Hepatocyte (in vitro differentiated cells): Measurements from ENCODE around the gene COL19A1.

Source experiments
- EZH2phosphoT487 ChIP-seq: fragments of 200-600 bp; sonication (generic); IDR thresholded peaks from one replicate; pipeline ENCODE4 v1.6.1; 2018; ENCODE audit warnings: antibody characterized with exemption, mild to moderate bottlenecking, low read depth, moderate library complexity; ENCODE audit not compliant: unreplicated experiment, severe bottlenecking
- TF ChIP-seq, protein P1 (sequence below): fragments of 200-600 bp; sonication (generic); IDR thresholded peaks from 2 replicates; pipeline ENCODE4 v1.5.1; 2016; ENCODE audit warnings: antibody characterized with exemption, mild to moderate bottlenecking; ENCODE audit not compliant: poor library complexity

DNA sequence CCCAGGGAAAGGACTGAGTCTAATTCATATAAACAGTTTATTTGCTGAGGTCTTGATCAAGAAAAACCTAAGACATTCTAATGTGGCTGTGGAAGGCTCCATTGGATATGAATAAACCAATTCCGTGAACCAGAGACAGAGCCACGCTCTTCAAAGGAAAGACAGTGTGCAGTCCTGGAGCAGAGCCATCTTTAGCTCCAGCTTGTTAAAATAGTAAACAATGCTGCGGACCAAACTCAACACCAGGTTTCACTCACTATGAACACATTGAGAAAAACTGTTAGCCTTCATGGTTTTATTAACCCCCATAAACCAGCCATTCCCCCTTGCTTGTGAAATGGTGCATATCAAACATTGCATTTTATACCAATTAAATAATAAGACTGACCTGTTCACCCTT, 374.7 kb downstream of the COL19A1 start:
- TF ChIP-seq, protein P1, sequence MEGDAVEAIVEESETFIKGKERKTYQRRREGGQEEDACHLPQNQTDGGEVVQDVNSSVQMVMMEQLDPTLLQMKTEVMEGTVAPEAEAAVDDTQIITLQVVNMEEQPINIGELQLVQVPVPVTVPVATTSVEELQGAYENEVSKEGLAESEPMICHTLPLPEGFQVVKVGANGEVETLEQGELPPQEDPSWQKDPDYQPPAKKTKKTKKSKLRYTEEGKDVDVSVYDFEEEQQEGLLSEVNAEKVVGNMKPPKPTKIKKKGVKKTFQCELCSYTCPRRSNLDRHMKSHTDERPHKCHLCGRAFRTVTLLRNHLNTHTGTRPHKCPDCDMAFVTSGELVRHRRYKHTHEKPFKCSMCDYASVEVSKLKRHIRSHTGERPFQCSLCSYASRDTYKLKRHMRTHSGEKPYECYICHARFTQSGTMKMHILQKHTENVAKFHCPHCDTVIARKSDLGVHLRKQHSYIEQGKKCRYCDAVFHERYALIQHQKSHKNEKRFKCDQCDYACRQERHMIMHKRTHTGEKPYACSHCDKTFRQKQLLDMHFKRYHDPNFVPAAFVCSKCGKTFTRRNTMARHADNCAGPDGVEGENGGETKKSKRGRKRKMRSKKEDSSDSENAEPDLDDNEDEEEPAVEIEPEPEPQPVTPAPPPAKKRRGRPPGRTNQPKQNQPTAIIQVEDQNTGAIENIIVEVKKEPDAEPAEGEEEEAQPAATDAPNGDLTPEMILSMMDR = no peak
- TF ChIP-seq EZH2phosphoT487 = no peak
